A549 treated with GW870086 at 1 μM for 4 hours (cell line): ENCODE results near the gene LAMTOR2. TPM values are rescaled to one million over a fixed set of nuclear protein-coding genes. Genes with fewer than 3 reads are reported as not detected.

Experiments
- total RNA-seq: library from RNA; stranded (reverse); fragments of 200-300 nt; extraction: Qiagen RNA extraction; gene quantifications from 5 replicates; pipeline ENCODE4 v1.2.3, GENCODE V29; 2022; ENCODE audit warnings: low read depth

The LAMTOR2 gene
- 155 to 166 TPM (median 160 TPM) in 5 replicates for total RNA-seq

DNA sequence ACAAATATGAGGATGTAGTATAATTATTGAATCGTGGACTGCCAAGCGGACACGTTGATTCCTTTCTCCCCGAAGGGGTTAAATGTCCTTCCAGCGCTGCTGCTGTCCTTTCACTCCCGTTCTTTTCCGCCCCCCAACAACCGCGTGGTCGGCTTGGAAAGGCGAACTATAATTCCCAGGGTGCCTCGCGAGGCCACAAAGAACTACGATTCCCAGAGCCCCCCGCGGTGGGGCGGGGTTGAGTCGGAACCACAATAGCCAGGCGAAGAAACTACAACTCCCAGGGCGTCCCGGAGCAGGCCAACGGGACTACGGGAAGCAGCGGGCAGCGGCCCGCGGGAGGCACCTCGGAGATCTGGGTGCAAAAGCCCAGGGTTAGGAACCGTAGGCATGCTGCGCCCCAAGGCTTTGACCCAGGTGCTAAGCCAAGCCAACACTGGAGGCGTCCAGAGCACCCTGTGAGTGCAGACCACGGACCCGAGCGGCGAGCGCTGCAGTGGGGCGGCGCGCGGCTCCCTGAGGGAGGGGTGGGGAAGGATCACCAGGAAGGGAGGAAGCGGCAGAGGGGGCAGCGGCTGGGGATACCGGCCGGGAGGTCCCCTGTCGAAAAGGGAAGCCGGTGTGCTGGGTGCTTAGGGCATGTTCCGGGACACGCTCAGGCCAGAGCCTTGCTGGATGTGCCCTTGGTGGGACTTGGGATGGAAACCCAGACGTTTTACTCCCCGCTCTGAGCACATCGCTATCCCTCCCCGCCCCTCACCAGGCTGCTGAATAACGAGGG is at the start of gene LAMTOR2:
Gene LAMTOR2, plus strand, starts transcription at position 283 of the 781 bp plus-strand sequence. Its CDS starts 108 bp downstream, at position 391.

DNA sequence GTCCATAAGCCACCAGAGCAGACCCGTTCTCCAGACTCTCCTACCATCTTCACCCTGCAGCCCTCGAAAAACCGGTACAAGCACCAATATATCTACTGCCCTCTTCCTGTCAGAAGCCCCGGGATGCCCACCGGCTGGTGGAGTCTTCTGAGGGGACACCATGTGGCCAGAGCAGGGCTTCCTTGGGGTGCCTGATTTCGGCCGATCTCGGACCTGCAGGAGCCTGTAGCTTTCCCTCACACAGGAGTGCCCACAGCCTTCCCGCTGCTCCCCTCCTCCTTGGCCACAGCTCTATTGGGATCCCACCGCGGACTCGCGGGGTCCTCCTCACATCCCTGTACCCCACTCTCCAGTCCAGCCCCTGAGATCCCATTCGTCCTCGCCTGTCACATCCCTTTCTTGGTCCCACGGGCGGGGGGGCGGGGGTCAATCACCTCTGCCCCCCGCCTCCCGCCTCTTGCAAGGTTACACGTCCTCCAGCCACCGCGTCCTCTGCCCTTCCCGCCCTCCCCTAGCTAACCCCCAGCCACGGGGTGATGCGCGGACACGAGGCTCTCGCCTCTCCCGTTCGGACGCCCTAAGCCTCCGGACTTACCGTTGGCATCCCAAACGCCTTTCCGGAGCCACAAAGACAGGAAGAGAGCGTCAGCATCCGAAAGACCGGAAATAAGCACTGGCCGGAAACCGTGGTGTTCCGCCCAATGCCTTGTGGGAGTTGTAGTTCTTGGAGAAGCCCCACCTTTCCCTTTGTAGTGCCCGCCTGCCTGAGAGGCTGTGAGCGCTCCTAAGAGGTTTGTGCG is 34.1 kb upstream of the LAMTOR2 start, which contains the start of gene SSR2:
Gene SSR2, minus strand, starts transcription at position 659 of the 800 bp plus-strand sequence. CDS start 784 bp downstream, outside the sequence.

DNA sequence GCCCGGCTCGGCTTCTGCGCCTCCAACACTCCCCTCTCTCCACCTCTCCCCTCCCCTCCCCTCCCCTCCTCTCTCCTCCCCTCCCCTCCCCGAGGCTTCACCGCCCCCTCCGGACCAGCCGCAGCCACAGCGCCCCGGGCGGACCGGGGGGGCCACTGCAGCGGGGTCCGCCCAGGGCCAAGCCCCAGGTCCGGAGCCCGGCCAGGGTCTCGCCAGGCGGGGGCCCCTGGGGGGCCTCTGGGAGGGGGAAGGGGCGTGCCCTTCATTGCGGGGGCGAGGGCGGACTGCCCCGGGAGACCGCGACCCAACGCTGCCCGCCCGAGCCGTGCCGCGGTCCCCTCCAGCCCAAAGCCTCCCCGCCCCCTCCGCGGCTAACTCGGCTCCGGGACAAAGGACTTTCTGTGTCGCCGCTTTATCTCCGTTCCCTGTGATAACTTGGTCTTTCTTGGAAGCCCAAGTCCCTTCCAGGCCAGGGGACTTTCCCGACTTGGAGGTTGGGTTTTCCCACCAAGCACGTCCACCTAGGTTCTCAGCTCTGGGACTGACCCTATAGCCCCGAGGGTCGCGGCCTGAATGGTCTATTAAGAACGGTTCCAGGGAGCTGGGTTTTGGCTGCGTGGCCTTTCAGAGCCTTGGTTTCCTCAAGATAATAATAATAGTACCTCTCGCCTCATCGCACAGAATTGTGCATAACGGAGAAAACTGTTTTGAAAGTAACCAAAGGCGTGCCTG is 648 bp upstream of the LAMTOR2 start, which contains the start of gene UBQLN4:
Gene UBQLN4, minus strand, starts transcription at position 31 of the 732 bp plus-strand sequence. CDS start 97 bp downstream, outside the sequence.

DNA sequence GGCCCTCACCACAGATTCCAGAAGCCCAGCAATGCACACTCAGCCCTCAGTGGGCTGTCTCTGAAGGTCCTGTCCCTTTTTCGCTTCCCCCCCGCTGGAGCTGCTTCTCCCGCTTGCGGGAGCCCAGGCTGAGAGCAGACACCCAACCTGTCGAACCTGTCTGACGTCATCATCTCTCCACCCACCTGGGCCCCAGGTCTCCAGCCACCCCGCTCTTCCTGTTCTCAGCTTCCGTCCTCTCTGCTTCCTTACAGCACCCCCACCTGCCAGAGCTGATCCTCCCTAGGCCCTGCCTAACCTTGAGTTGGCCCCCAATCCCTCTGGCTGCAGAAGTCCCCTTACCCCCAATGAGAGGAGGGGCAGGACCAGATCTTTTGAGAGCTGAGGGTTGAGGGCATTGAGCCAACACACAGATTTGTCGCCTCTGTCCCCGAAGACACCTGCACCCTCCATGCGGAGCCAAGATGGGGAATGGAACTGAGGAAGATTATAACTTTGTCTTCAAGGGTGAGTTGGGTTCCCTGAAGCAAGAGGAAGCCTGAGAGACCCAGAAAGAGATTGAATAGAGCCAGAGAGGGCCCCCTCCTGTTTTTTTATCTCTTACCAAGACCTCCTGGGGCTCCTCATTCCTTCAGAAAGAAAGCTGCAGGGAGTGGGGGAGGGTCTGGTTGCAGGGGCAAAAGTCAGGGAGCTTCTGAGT is 6.5 kb downstream of the LAMTOR2 start, which contains the start of gene RAB25:
Gene RAB25, plus strand, starts transcription at position 224 of the 700 bp plus-strand sequence. Its CDS starts 241 bp downstream, at position 465.

DNA sequence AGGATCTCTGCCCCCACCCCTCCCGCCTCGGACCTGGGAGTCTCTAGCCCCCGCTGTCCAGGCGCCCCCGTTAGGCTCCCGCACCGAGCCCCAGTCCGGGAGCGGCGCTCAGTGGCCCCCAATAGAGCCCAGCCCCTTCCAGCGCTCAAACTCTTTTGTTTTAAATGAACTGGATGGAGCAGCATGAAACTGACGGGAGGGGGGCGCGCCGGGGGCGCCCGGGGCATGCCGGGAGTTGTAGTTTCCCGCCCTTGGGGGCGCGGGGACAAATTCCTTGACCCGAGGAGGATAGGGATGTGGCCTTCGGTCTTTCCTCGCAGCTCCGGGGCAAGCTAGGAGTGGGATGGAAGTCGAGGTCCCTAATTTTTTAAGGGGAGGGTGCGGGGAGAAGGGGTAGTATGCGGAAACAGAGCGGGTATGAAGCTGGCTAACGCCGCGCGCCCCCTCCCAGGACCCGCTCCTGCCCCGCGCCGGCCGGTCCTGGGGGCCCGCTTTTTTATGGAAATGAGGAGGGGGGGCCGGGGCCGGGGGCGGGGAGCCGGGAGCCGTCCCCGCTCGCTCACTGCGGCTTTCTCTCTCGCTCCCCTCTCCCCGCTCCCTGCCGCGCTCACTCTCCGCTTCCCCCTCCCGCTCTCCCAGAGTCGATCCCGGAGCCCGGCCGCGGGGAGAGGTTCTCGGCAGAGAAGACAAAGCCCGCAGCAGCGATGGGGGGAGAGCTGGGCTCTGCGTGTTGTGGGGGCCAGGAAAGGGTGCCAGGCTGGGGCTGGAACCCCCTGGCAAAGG is 27.9 kb downstream of the LAMTOR2 start, which contains the start of gene MEX3A:
Gene MEX3A, minus strand, starts transcription at position 157 of the 783 bp plus-strand sequence. CDS start 467 bp downstream, outside the sequence.

Other genes with a start within 250 kb of the LAMTOR2 start
- gene GON4L, start 197.6 kb upstream of the LAMTOR2 start, total RNA-seq = 13.1 to 16.6 TPM (median 14.8 TPM) in 5 replicates
- gene SYT11, start 195.2 kb upstream of the LAMTOR2 start, total RNA-seq = 1.0 to 1.3 TPM (median 1.1 TPM) in 5 replicates
- 21.5 to 24.8 TPM (median 22.5 TPM) in 5 replicates for gene RIT1, start 143.4 kb upstream of the LAMTOR2 start, total RNA-seq
- gene KHDC4, start 120.4 kb upstream of the LAMTOR2 start, total RNA-seq = 20.1 to 26.0 TPM (median 23.3 TPM) in 5 replicates
- not detected in 5 replicates for gene RXFP4, start 113.1 kb upstream of the LAMTOR2 start, total RNA-seq
- gene ARHGEF2, start 76.2 kb upstream of the LAMTOR2 start, total RNA-seq = 37.0 to 47.9 TPM (median 45.4 TPM) in 5 replicates
- gene SSR2, start 33.8 kb upstream of the LAMTOR2 start, total RNA-seq = 260 to 269 TPM (median 265 TPM) in 5 replicates
- 32.7 to 44.1 TPM (median 39.4 TPM) in 5 replicates for gene UBQLN4, start 984 bp upstream of the LAMTOR2 start, total RNA-seq
- not detected in 5 replicates for gene RAB25, start 6.4 kb downstream of the LAMTOR2 start, total RNA-seq
- gene MEX3A, start 27.7 kb downstream of the LAMTOR2 start, total RNA-seq = 0.98 to 2.3 TPM (median 1.8 TPM) in 5 replicates
- gene LMNA, start 59.9 kb downstream of the LAMTOR2 start, total RNA-seq = 635 to 777 TPM (median 765 TPM) in 5 replicates
- 0.33 to 0.47 TPM (median 0.41 TPM) in 5 replicates for gene SEMA4A, start 98.8 kb downstream of the LAMTOR2 start, total RNA-seq
- gene SLC25A44, start 139.3 kb downstream of the LAMTOR2 start, total RNA-seq = 26.0 to 29.3 TPM (median 27.2 TPM) in 5 replicates
- gene PMF1, start 158.2 kb downstream of the LAMTOR2 start, total RNA-seq = 55.2 to 64.4 TPM (median 59.5 TPM) in 5 replicates
- 0.23 to 1.0 TPM (median 0.61 TPM) in 4 of 5 replicates, not detected in the other for gene BGLAP, start 187.4 kb downstream of the LAMTOR2 start, total RNA-seq
- 2.4 to 5.5 TPM (median 3.3 TPM) in 5 replicates for gene PAQR6, start 193.3 kb downstream of the LAMTOR2 start, total RNA-seq
- gene SMG5, start 228.0 kb downstream of the LAMTOR2 start, total RNA-seq = 40.9 to 46.9 TPM (median 43.9 TPM) in 5 replicates
- gene TMEM79, start 229.5 kb downstream of the LAMTOR2 start, total RNA-seq = 6.0 to 7.9 TPM (median 7.5 TPM) in 5 replicates
- gene GLMP, start 240.9 kb downstream of the LAMTOR2 start, total RNA-seq = 33.0 to 47.2 TPM (median 42.7 TPM) in 5 replicates
- gene VHLL, start 244.5 kb downstream of the LAMTOR2 start, total RNA-seq = not detected in 5 replicates